PC-9 (cell line): ENCODE results near the gene RAET1E.

ENCODE experiments used
- CTCF ChIP-seq: fragments of 200-600 bp; sonication (generic); conservative IDR thresholded peaks from 2 replicates; pipeline ENCODE4 v1.6.1; 2017; ENCODE audit warnings: mixed run types, antibody characterized with exemption, mild to moderate bottlenecking, moderate library complexity
- EZH2 ChIP-seq: fragments of 200-600 bp; sonication (generic); IDR thresholded peaks from 2 replicates; pipeline ENCODE4 v1.8.0; 2017; ENCODE audit warnings: antibody characterized with exemption, low read depth

DNA sequence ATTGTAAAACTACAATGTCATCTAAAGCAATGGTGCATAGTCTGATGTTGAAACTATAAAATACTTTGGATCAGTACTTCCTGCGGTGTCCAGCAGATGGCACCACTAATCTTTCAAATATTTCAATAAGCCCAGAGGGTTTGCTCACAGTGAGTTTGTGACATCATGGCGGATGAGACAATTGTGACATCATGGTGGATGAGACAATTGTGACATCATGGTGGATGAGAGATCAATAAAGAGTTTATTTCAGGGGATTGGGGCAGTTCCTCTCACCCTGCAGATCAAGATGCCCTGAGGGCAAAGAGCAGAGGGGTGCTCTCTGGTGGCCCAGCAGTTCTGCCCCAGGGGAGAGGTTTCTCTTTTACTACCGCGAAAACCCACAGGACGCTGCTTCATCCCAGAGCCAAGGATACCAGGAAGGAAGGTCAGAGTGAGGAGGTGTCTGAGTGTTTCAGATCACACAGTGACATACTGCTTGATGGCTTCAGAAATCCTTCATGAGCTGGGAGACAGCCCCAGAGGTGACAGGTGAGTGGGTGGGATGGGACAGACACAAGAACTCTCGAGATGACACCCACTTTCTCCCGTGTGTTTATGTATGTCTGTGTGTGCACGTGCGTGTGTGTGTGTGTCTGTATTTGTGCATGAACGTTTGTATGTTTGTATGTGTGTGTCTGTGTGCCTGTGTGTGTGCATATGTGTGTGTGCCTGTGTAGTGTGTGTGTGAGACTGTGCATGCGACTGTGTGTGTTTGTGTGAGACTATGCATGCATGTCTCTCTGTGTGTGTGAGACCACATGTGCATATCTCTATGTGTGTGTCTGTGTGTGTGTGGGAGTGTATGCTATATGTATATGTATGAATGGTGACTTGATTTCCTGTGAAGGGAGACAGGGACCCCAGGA is 36.6 kb upstream of the RAET1E start:
- TF ChIP-seq CTCF (peak; percentile 92), EZH2 (no peak)
